Ovary (tissue), 9 donors: ENCODE results near the gene C1QTNF4. TPM values are rescaled to one million over a fixed set of nuclear protein-coding genes. Genes with fewer than 3 reads are reported as not detected.

ENCODE experiments used
- DNase-seq, 5 donors: peaks; one replicate each; pipeline ENCODE4 v3.0.0-alpha.2; 2019 to 2020
- H3K27ac ChIP-seq, 2 donors: fragments of 200-600 bp; one replicate each; pipeline versions ENCODE4 v1.5.1 to v1.8.0; 2019 to 2022
- H3K27me3 ChIP-seq: fragments of 200-600 bp; one replicate; pipeline ENCODE4 v1.8.0; 2022
- H3K36me3 ChIP-seq: fragments of 200-600 bp; sonication (generic); one replicate; pipeline ENCODE4 v1.5.1; 2019
- H3K4me1 ChIP-seq: one replicate; pipeline ENCODE4 v1.8.1; 2013; ENCODE audit warnings: mild to moderate bottlenecking, moderate library complexity; ENCODE audit not compliant: insufficient read depth
- H3K4me3 ChIP-seq: fragments of 200-600 bp; sonication (generic); one replicate; pipeline ENCODE4 v1.5.1; 2017
- H3K9me3 ChIP-seq, 2 donors: fragments of 200-600 bp in 1 of 2; sonication (generic) in 1 of 2; one replicate each; pipeline versions ENCODE4 v1.5.1 to v1.8.1; 2013 to 2019; ENCODE audit warnings: mild to moderate bottlenecking in 1 of 2, moderate library complexity in 1 of 2
- CTCF ChIP-seq, 3 donors: fragments of 450-650 bp in 2 of 3; fragments of 200-600 bp in 1 of 3; IDR thresholded peaks; one replicate each; pipeline versions ENCODE4 v1.5.1 to v1.8.0; 2016 to 2022; ENCODE audit warnings: antibody characterized with exemption in 3 of 3, mild to moderate bottlenecking in 1 of 3
- EP300 ChIP-seq: sonication (generic); formaldehyde crosslinking; IDR thresholded peaks from one replicate; pipeline ENCODE4 v1.6.1; 2017; ENCODE audit warnings: antibody characterized with exemption
- POLR2A ChIP-seq: fragments of 450-650 bp; IDR thresholded peaks from one replicate; pipeline ENCODE4 v1.6.1; 2017; ENCODE audit warnings: antibody characterized with exemption, mild to moderate bottlenecking, moderate library complexity
- WGBS, 3 donors: extraction: QIAGEN DNeasy Blood & Tissue Kit in 1 of 3; methylation state at CpG; one replicate each; pipeline versions ENCODE4 v1.1.5 to v1.1.7; 2013 to 2017; 5-methylcytosine and 5-hydroxymethylcytosine counted together
- intact Hi-C, 4 donors: fragments of 100-400 bp; cut with DNase I; formaldehyde crosslinking; loops; one replicate each; pipeline versions ENCODE4 v1.11.0 to v1.15.1; 2022 to 2023
- polyA plus RNA-seq, 2 donors: library from polyadenylated mRNA; stranded (reverse); fragments of 200-250 nt in 1 of 2; fragments of 350-450 nt in 1 of 2; fragmentation: Illumina TruSeq in 1 of 2; extraction: RNeasy Lipid Tissue Mini Kit (QIAGEN cat#74804) in 1 of 2; gene quantifications; one replicate each; pipeline ENCODE4 v1.2.3, GENCODE V29; 2013 to 2014
- total RNA-seq, 7 donors: library from RNA; depleted of rRNA in 2 of 7; stranded (reverse); fragments of >200 nt in 2 of 7; fragmentation: NEBNext Ultra II Directional in 3 of 7; extraction: Animal tissue kit (Norgen Biotek cat#: 25700) in 3 of 7; gene quantifications; one replicate each; pipeline versions ENCODE4 v1.1.0 to v1.2.4, GENCODE V29; 2016 to 2023
- donor health status: DM: no; HTN: no; CAD: no; lungs with moderate emphysema.
- donor health status: DM: no; HTN: no; CAD: no.
- donor health status: Bipolar disorder and iron deficiency.
- donor health status: DM: yes; HTN: yes; CAD: no.
- donor health status: DM: no; HTN: no; CAD: no.
- donor health status: DM: yes; HTN: yes; CAD: no.

C1QTNF4 gene
- total and polyA plus RNA-seq, 9 donors = 9.1 to 29.6 (median 15.4) TPM; not detected in 1

- H3K4me3 ChIP-seq = peak overlapping the region; percentile 58
Measured at GRCh38 chr11:47589584-47589976, 4.6 kb downstream of the C1QTNF4 start.

GRCh38 chr11:47589118-47589517 lies 5.1 kb downstream of the C1QTNF4 start:
- 35 to 57% (median 41%) methylated on average over 11 of the region's 11 CpGs for WGBS, 3 donors
- H3K4me3 ChIP-seq = peak overlapping the region; percentile 58
- no peaks in the 10 kb centered on the region for H3K36me3 ChIP-seq
- H3K9me3 ChIP-seq = no peaks in the 10 kb centered on the region
- H3K4me1 ChIP-seq = peaks cover 11% of the 10 kb centered on the region
- no peak for DNase-seq
- H3K27ac ChIP-seq = peak overlapping the region in 1 of 2 donors; percentile 76
- intact Hi-C loops = no loop called here
- no peaks in the 10 kb centered on the region for H3K27me3 ChIP-seq
- no peak for TF ChIP-seq POLR2A

More at GRCh38 chr11:47589584-47589976, 4.6 kb downstream of the C1QTNF4 start:
- H3K27me3 ChIP-seq = no peaks in the 10 kb centered on the region
- H3K36me3 ChIP-seq = no peaks in the 10 kb centered on the region
- no peaks in the 10 kb centered on the region for H3K9me3 ChIP-seq
- H3K4me1 ChIP-seq = peaks cover 11% of the 10 kb centered on the region
- intact Hi-C loops = no loop called here
- DNase-seq = peak; percentile 43 to 74 (median 59)
- H3K27ac ChIP-seq = peak overlapping the region; percentile 61 to 76
- TF ChIP-seq POLR2A = no peak
- 7 to 28% (median 12%) methylated on average over 29 to 51 of the region's 51 CpGs for WGBS, 3 donors

- Histone ChIP-seq H3K4me3 (no peak overlapping the region), H3K9me3 (no peaks in the 10 kb centered on the region), H3K4me1 (peaks cover 11% of the 10 kb centered on the region), H3K36me3 (no peaks in the 10 kb centered on the region), H3K27ac (no peak overlapping the region), H3K27me3 (no peaks in the 10 kb centered on the region)
- 65 to 83% (median 71%) methylated on average over 14 of the region's 14 CpGs for WGBS, 3 donors
- intact Hi-C loops = no loop called here
- peak in 1 of 5 donors; percentile 36 for DNase-seq
- TF ChIP-seq CTCF (IDR thresholded peaks at IDR 0.05) (no peak), POLR2A (no peak), EP300 (no peak)
Measured at GRCh38 chr11:47587723-47588326, 6.4 kb downstream of the C1QTNF4 start.

- peaks cover 11% of the 10 kb centered on the region for H3K4me1 ChIP-seq
- no peaks in the 10 kb centered on the region for H3K9me3 ChIP-seq
- TF ChIP-seq CTCF (IDR thresholded peaks at IDR 0.05) (no peak), EP300 (no peak), POLR2A (no peak)
- no peak overlapping the region for H3K4me3 ChIP-seq
- 63 to 73% (median 67%) methylated on average over 6 of the region's 6 CpGs for WGBS, 3 donors
- no peaks in the 10 kb centered on the region for H3K27me3 ChIP-seq
- intact Hi-C loops = no loop called here
- DNase-seq = peak in 1 of 5 donors; percentile 22
- H3K27ac ChIP-seq = no peak overlapping the region
- no peaks in the 10 kb centered on the region for H3K36me3 ChIP-seq
Measured at GRCh38 chr11:47587039-47587716, 7.0 kb downstream of the C1QTNF4 start.

GRCh38 chr11:47586098-47586855 lies 7.9 kb downstream of the C1QTNF4 start, which contains the start of gene FAM180B:
Gene FAM180B (plus strand): TSS chr11:47586678. CDS start chr11:47586769, 91 bp downstream.
- Histone ChIP-seq H3K9me3 (no peaks in the 10 kb centered on the region), H3K36me3 (no peaks in the 10 kb centered on the region), H3K4me1 (peaks cover 11% of the 10 kb centered on the region), H3K27me3 (no peaks in the 10 kb centered on the region), H3K4me3 (no peak within 1 kb of the TSS), H3K27ac (no peak within 1 kb of the TSS)
- no peak for TF ChIP-seq CTCF (IDR thresholded peaks at IDR 0.05)
- no peak for TF ChIP-seq POLR2A
- TF ChIP-seq EP300 = no peak
- WGBS, 3 donors = 68 to 77% (median 75%) methylated on average over 10 to 12 of the region's 12 CpGs
- DNase-seq = peak in 1 of 5 donors; percentile 29
- intact Hi-C loops = no loop called here
